ENCODE measurements around the gene RNF149. TPM values are rescaled to one million over a fixed set of nuclear protein-coding genes. Genes with fewer than 3 reads are reported as not detected.
"Not testable (repeated sequence)": the region's sequence is repeated elsewhere in the genome, so short reads cannot be mapped to it uniquely, and the experiment has no call there.

The RNF149 gene
- total and polyA plus RNA-seq, 9 of the 15 experiments (the other 6 are each of a cell fraction or from before 2014, with no cell fraction given): 9.0 to 31.5 (median 22.8) TPM

GRCh38 chr2:101251246-101251781, 57.2 kb downstream of the RNF149 start:
- FAIRE-seq; DNase-seq (ENCODE audit: extremely low read depth in 1 of 4, low spot score in 3 of 4); H3K4me2 ChIP-seq (ENCODE audit: insufficient read depth, low read length); H3K9ac ChIP-seq (ENCODE audit: insufficient read depth in 1 of 2, low read depth in 2 of 2, low read length in 2 of 2); in situ Hi-C loops (cut with MboI); H4K20me1 ChIP-seq (replicated peaks; ENCODE audit: control insufficient read depth, insufficient read depth, low read length); H3K9me1 ChIP-seq (ENCODE audit: control insufficient read depth, insufficient read depth, low read length); BruUV-seq (replicated peaks); H2AFZ ChIP-seq (ENCODE audit: low read depth, low read length); ATAC-seq; H3K27ac ChIP-seq (ENCODE audit: extremely low read depth, low read depth, low read length); H3K9me3 ChIP-seq (replicated peaks; ENCODE audit: control insufficient read depth, insufficient read depth, low read depth, low read length); H3K27me3 ChIP-seq (ENCODE audit: control insufficient read depth in 2 of 2, insufficient read depth in 2 of 2, low read length in 2 of 2); H3K4me3 ChIP-seq: not testable (repeated sequence)
- 98% methylated on average over 4 of the region's 10 CpGs for WGBS (ENCODE audit: insufficient coverage, low coverage, missing lambda C conversion rate)
- CTCF ChIA-PET (ENCODE audit: low intra/inter-chr PET ratio): interaction anchor here (0.5 to 0.8 kb wide), 2 partner anchors 215 to 273 kb away, joined by 3 read pairs; no protein-coding TSS in a partner anchor
- POLR2A ChIA-PET: interaction anchor here (1.8 kb wide), 1 partner anchor 11 kb away, joined by 6 read pairs; no protein-coding TSS in a partner anchor
- H3K79me2 ChIP-seq (ENCODE audit: control insufficient read depth, insufficient read depth, low read length): peaks cover 34% of the 10 kb centered on the region
- peaks cover 19 to 20% of the 10 kb centered on the region in 2 experiments for H3K4me1 ChIP-seq (replicated peaks in 1 of 2; ENCODE audit: control insufficient read depth in 2 of 2, insufficient read depth in 2 of 2, low read length in 2 of 2)
- H3K36me3 ChIP-seq (ENCODE audit: control insufficient read depth, insufficient read depth, low read length): peaks cover 15% of the 10 kb centered on the region; the same call in 2 of the 3 replicates
- intact Hi-C loops (cut with micrococcal nuclease): loop anchor here (5.0 kb wide), 1 partner anchor 99 kb away; the partner anchor contains the start of gene TBC1D8

- Histone ChIP-seq H3K9me3 (replicated peaks; ENCODE audit: control insufficient read depth, insufficient read depth, low read depth, low read length) (peaks cover 4% of the 10 kb centered on the region; the same call in 1 of the 2 replicates), H3K4me3 (no peak overlapping the region), H2AFZ (ENCODE audit: low read depth, low read length) (no peak overlapping the region), H3K4me1 (replicated peaks in 1 of 2; ENCODE audit: control insufficient read depth in 2 of 2, insufficient read depth in 2 of 2, low read length in 2 of 2) (peaks cover 13 to 17% of the 10 kb centered on the region in 2 experiments), H3K27ac (ENCODE audit: extremely low read depth, low read depth, low read length) (no peak overlapping the region), H4K20me1 (replicated peaks; ENCODE audit: control insufficient read depth, insufficient read depth, low read length) (0 out of 2 replicates have a peak, but pooled peaks cover 7% of the 10 kb centered on the region), H3K27me3 (ENCODE audit: control insufficient read depth in 2 of 2, insufficient read depth in 2 of 2, low read length in 2 of 2) (no peaks in the 10 kb centered on the region), H3K4me2 (ENCODE audit: insufficient read depth, low read length) (no peak overlapping the region), H3K79me2 (ENCODE audit: control insufficient read depth, insufficient read depth, low read length) (peaks cover 21% of the 10 kb centered on the region), H3K9me1 (ENCODE audit: control insufficient read depth, insufficient read depth, low read length) (no peaks in the 10 kb centered on the region), H3K36me3 (ENCODE audit: control insufficient read depth, insufficient read depth, low read length) (peaks cover 8% of the 10 kb centered on the region; the same call in 2 of the 3 replicates), H3K9ac (ENCODE audit: insufficient read depth in 1 of 2, low read depth in 2 of 2, low read length in 2 of 2) (no peak overlapping the region)
- 76% methylated on average over 4 of the region's 5 CpGs for WGBS (ENCODE audit: insufficient coverage, low coverage, missing lambda C conversion rate)
- POLR2A ChIA-PET: no interaction called here
- FAIRE-seq: no peak
- ATAC-seq: no peak
- no peak for DNase-seq (ENCODE audit: extremely low read depth in 1 of 4, low spot score in 3 of 4)
- CTCF ChIA-PET (ENCODE audit: low intra/inter-chr PET ratio): no interaction called here
- no TSS peak for BruUV-seq (replicated peaks)
- in situ Hi-C loops (cut with MboI) (no loop called here), intact Hi-C loops (cut with micrococcal nuclease) (loop anchor here (5.0 to 10.0 kb wide), 2 partner anchors 95 to 98 kb away; partner anchors contain the start of gene TBC1D8)
- TF ChIP-seq ZFX (CRISPR knock-in tag; IDR thresholded peaks at IDR 0.05) (0 out of 2 replicates have a peak, but pooled peaks have one; percentile 14), NBN (IDR thresholded peaks at IDR 0.05; ENCODE audit: low read depth) (no peak)
Observed at GRCh38 chr2:101249826-101250225, 58.7 kb downstream of the RNF149 start.
